Measurements from ENCODE around the gene TMCO1.

GRCh38 chr1:165688046-165688445, 80.6 kb downstream of the TMCO1 start:
- TF ChIP-seq EZH2 (IDR thresholded peaks at IDR 0.05; ENCODE audit: low read depth) = no peak
- no peak for TF ChIP-seq CTCF (conservative IDR thresholded peaks at IDR 0.05)
